GM19238 (cell line): Measurements from ENCODE around the gene TARS3.
A peak's percentile ranks its signal among the peaks of the same experiment; 100 is the strongest.
"Not testable (repeated sequence)": the region's sequence is repeated elsewhere in the genome, so short reads cannot be mapped to it uniquely, and the experiment has no call there.

Experiments used
- DNase-seq: peaks from one replicate; pipeline ENCODE4 v3.0.0; 2011; ENCODE audit warnings: low spot score; ENCODE audit not compliant: insufficient read length

Gene TARS3

DNA sequence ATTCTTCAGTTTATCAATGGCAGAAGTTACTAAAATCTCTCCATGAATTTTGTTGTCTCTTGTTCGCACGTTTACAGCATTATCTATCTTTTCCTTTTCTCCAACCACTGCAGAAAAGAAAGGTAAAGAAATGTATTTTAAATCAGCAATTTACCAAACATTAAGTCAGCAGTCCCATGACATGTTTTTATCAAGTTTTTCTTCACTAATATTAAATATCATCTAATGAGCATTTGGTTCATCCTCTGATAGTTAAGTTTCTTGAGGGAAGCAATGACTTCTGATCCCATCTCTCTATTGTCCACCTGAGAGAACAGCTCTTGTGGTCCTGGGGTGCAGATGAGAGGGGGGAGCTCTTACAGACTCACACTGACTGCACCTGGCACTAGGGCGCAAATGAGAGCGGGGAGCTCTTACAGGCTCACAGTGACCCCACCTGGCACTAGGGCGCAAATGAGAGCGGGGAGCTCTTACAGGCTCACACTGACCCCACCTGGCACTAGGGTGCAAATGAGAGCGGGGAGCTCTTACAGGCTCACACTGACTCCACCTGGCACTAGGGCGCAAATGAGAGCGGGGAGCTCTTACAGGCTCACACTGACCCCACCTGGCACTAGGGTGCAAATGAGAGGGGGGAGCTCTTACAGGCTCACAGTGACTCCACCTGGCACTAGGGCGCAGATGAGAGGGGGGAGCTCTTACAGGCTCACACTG is 69.5 kb downstream of the TARS3 start:
- not testable (repeated sequence) for DNase-seq

GRCh38 chr15:101654171-101654570 is 70.1 kb downstream of the TARS3 start:
- no peak for DNase-seq

GRCh38 chr15:101652786-101653430 is 71.4 kb downstream of the TARS3 start:
- DNase-seq, result no peak

DNA sequence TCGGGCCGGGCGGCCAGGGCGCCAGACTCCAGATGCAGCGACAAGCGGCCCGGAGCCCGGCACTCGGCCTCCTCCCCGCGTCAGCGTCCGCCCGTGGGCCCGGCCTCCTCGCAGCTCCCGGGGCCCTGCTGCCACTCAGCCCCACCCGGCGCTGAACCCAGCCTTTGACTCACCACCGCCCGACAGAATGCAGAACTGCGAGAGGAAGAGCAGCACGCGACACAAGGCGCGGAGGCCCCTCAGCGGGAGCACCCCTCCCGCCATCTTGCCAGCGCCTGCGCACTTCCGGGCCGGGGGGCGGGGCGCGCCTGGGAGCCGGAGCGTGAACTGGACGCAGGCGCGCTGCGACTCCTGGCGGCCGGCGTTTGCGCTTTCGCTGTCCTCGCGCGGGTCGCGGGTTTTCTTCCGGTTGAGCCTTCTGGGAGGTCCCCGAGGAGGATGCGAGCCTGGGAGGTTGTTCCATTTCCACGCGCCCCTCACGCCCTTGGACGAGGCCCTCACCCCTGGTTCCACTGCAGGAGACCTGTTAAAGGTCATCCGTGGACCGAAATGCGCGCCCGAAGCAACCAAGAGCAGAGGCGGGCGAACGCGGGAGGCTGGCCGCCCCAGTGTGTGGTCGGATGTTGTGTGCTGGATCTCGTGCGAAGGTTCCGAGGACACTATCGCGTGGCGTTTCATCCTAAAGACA is 72.0 kb downstream of the TARS3 start, which contains the start of gene TM2D3:
TSS of gene TM2D3 (minus strand) at position 284 of the 688 bp plus-strand sequence. CDS start at position 264, 20 bp downstream.
- peak; percentile 84 for DNase-seq

DNA sequence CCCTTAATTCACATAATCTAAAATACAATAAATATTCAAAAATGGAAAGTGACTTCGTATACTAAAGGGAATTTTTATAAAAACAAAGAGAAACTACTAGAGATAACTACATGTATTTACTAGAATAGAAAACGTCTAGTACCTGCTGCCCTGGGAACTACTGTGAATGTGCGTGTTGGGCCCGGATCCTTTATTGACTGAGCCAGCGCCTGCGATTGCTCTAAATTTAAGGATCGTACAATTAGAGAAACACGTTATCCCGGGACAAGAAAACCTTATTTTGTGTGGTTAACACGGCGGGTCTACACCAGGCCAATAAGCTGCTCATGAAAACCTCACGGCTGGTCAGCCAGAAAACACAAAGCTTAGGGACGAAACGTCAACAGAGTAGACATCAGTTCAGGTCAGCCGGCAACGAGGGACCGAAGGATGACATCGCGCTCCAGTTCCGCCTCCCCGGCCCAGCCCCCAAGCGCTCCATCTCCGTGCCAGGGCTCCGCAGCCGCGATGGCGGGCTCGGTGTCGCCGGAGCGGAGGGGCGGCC is 72.6 kb downstream of the TARS3 start:
- DNase-seq, result no peak

- no peak for DNase-seq
These were observed 74.1 kb downstream of the TARS3 start for GRCh38 chr15:101650145-101650544.

GRCh38 chr15:101648356-101648755 is 75.9 kb downstream of the TARS3 start:
- no peak for DNase-seq

DNA sequence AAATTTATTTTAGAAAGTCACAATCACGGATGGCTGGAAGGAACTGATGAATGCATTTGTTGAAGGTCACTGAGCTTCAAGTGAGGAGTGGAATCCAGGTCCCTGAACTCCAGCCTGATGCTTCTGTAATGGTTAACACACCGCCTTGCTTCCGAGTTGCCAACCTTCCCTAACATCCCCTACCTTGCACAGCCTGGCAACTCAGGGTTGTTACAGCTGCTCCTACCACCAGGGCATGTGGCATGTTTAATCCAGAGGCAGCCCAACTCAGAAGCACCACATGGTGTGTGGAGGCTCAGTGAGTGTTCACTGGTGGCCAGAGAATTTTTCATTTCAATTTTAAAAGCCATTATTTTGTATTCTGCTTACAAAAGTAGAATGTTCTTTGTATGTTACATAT is 77.0 kb downstream of the TARS3 start:
- DNase-seq, result no peak

- no peak for DNase-seq
These were observed 77.6 kb downstream of the TARS3 start for GRCh38 chr15:101646672-101647071.

DNA sequence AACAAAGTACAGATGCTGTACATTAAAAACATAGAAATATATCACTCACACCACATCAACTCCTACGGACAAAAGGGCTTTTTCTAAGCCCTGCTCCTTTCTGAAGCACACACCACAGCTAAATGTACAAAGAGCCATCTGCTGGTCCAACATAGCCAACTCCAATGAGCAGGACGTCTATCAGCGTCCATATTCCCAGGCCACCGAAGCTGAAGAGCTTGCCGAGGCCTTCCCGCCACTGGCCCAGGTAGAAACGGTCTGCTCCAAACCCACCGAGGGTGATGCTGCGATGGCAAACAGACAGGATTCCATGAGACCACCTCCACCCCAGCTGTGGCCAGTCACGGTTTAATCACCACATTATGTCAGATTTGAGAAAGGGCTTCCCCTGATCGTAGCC is 81.9 kb downstream of the TARS3 start:
- no peak for DNase-seq

DNA sequence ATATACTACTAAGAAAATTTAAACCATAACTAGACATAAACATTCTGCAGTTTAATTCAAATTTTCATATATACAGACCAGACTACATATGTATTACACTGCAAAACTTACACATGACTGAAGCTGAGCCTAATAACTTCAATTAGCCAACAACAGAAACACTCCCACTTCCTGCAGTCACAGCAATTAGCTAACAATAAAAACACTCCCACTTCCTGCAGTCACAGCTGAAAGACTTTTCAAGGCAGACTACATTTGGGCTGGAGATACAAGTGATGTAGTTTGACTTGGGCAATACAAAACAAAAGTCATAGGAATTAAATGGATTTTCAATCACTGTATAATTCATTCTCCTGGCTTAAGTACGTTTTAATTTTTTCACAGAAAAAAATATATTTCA is 82.4 kb downstream of the TARS3 start:
- DNase-seq, result no peak

DNA sequence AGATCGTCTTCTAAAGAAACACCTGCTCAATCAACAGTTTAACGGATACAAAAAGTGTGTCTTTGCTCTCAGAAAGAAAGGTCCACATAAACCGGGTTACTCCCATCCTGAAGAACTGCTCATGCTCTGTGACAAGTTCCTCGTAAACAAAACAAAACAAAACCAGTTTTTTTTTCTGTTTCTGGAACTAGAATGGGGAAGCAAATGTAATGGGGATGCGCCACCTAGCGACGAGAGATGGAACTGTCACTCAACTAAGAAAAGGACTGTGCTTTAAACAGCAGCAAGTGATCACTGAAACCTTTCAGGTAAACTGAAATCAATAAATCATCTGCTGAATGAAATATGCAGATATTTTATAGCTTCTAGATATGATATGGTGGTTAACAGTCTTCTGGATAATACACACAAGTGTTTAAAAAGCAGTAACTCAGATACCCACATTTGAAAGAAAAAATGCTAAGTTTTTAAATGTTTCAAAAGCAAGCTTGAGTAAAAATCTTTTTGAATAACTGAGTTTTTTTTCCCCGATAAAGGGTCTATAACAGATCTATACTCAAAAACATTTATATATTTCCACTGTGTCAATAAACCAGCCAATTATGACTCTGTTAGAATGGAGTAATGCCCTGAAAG is 83.0 kb downstream of the TARS3 start:
- DNase-seq, result peak; percentile 30

DNA sequence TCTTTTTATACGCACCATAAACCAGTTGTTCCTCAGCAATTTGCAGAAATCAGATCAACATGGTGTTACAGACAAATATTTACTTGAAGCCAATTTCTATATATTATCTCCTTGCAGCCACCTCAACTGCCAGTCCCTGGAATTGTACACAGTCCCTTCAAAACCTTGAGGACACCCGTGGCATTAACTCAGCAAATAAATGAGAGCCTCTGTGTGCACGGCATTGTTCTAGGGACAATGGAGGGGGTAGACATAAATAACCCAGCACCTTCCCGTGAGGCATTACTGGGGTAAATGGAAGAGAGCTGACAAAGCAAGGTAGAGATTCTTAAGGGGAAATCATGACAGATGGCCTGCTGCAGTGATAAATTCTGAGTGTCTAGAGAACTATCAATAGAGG is 84.6 kb downstream of the TARS3 start:
- no peak for DNase-seq

GRCh38 chr15:101637919-101638318 is 86.4 kb downstream of the TARS3 start:
- DNase-seq, result no peak

DNA sequence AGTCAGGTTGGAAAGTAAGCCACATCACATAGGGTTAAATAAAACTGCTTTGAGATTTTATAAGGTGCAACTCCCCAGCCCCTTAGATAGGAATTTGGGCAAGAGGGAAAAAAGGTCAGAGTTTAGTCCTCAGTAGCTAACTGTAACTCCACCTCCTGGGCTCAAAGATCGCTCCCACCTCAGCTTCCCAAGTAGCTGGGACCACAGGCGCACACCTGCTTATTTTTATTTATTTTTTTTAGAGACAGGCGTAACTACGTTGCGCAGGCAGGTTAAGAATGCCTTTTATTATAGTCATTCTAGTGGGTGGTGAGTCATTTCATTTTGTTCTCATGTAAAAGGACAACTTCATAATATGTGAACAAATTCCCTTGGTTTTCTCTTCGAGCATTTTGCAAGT is 86.8 kb downstream of the TARS3 start:
- no peak for DNase-seq

- DNase-seq, result no peak
These were observed 87.2 kb downstream of the TARS3 start for GRCh38 chr15:101637038-101637437.

- no peak for DNase-seq
These were observed 88.1 kb downstream of the TARS3 start for GRCh38 chr15:101635944-101636727.

- DNase-seq, result no peak
These were observed 90.9 kb downstream of the TARS3 start for GRCh38 chr15:101633356-101633755.

DNA sequence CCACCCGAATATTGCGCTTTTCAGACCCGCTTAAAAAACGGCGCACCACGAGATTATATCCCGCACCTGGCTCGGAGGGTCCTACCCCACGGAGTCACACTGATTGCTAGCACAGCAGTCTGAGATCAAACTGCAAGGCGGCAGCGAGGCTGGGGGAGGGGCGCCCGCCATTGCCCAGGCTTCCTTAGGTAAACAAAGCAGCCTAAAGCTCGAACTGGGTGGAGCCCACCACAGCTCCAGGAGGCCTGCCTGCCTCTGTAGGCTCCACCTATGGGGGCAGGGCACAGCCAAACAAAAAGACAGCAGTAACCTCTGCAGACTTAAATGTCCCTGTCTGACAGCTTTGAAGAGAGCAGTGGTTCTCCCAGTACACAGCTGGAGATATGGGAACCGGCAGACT is 97.5 kb downstream of the TARS3 start:
- not testable (repeated sequence) for DNase-seq

- DNase-seq, result no peak
These were observed 98.3 kb downstream of the TARS3 start for GRCh38 chr15:101625980-101626379.

GRCh38 chr15:101625184-101625583 is 99.1 kb downstream of the TARS3 start:
- DNase-seq, result no peak
